HepG2 (cell line): Measurements from ENCODE around the gene SLC43A1. TPM values are rescaled to one million over a fixed set of nuclear protein-coding genes. Genes with fewer than 3 reads are reported as not detected.
A peak's percentile ranks its signal among the peaks of the same experiment; 100 is the strongest.

Experiments
- ATAC-seq: fragments of 200-7000 bp; cut with Tn5 transposase; 3 replicates; pipeline ENCODE4 v1.9.1; 2020; ENCODE audit warnings: mild to moderate bottlenecking, moderate library complexity
- BruUV-seq: library from RNA; stranded (reverse); fragments of 400-500 nt; replicated peaks from 2 replicates; lab custom pipeline; 2021; lab: Mats Ljungman, UMichigan
- CTCF ChIA-PET: fragments of 300-600 bp; formaldehyde crosslinking; extraction: SDS; loops from one replicate; lab custom pipeline; 2021; ENCODE audit warnings: low total read pairs, inconsistent platforms, low intra/inter-chr PET ratio; lab: Yijun Ruan, JAX
- POLR2A ChIA-PET: fragments of 350-600 bp; sonication (Branson Sonifier 250); formaldehyde crosslinking; loops from one replicate; lab custom pipeline; 2020; ENCODE audit warnings: antibody characterized with exemption, inconsistent platforms; lab: Yijun Ruan, JAX
- DNase-seq: peaks from one replicate; pipeline ENCODE4 v3.0.0-alpha.2; 2015; ENCODE audit warnings: low spot score
- FAIRE-seq: peaks from 3 replicates; lab custom pipeline; 2011; peaks lifted over from hg19 to GRCh38; lab: Jason Lieb, UNC
- H2AFZ ChIP-seq: one replicate; pipeline ENCODE4 v1.6.1; 2011; ENCODE audit warnings: low read length, inconsistent platforms
- H3K27ac ChIP-seq: fragments of 300-600 bp; 3 replicates; pipeline ENCODE4 v1.8.0; 2011; ENCODE audit warnings: mixed run types, mild to moderate bottlenecking, mixed read lengths, low read length, inconsistent platforms; ENCODE audit not compliant: insufficient read depth; ENCODE audit errors: extremely low read length
- H3K27me3 ChIP-seq, 2 experiments: fragments of 200-600 bp in 1 of 2; 2 replicates in 1 of 2; 3 replicates in 1 of 2; pipeline versions ENCODE4 v1.6.0 to v1.8.0; 2011; ENCODE audit warnings: low read length in 2 of 2, mild to moderate bottlenecking in 2 of 2, moderate library complexity in 2 of 2, inconsistent platforms in 1 of 2; ENCODE audit not compliant: insufficient read depth in 2 of 2, control insufficient read depth in 1 of 2
- H3K36me3 ChIP-seq, 2 experiments: fragments of 200-600 bp in 1 of 2; replicated peaks in 1 of 2; 2 replicates in 1 of 2; 3 replicates in 1 of 2; pipeline versions ENCODE4 v1.5.1 to v1.8.0; 2011; ENCODE audit warnings: low read length in 2 of 2, inconsistent platforms in 1 of 2; ENCODE audit not compliant: insufficient read depth in 2 of 2, control insufficient read depth in 1 of 2
- H3K4me1 ChIP-seq: 2 replicates; pipeline ENCODE4 v1.5.1; 2012; ENCODE audit warnings: low read length, inconsistent platforms; ENCODE audit not compliant: insufficient read depth
- H3K4me2 ChIP-seq: 2 replicates; pipeline ENCODE4 v1.6.0; 2011; ENCODE audit warnings: low read depth, low read length, inconsistent platforms
- H3K4me3 ChIP-seq, 3 experiments: fragments of 200-600 bp in 1 of 3; sonication (generic), shearing (Covaris generic) in 1 of 3; replicated peaks in 1 of 3; 2 replicates each; pipeline ENCODE4 v1.5.1; 2011 to 2016; ENCODE audit warnings: low read length in 3 of 3, inconsistent platforms in 2 of 3, low read depth in 2 of 3, mild to moderate bottlenecking in 2 of 3, control low read depth in 1 of 3, mixed read lengths in 1 of 3; ENCODE audit not compliant: insufficient read depth in 1 of 3
- H3K79me2 ChIP-seq: one replicate; pipeline ENCODE4 v1.6.1; 2011; ENCODE audit warnings: low read length, inconsistent platforms; ENCODE audit not compliant: insufficient read depth
- H3K9ac ChIP-seq: 2 replicates; pipeline ENCODE4 v1.6.0; 2011; ENCODE audit warnings: mild to moderate bottlenecking, low read depth, low read length, inconsistent platforms; ENCODE audit not compliant: insufficient read depth
- H3K9me3 ChIP-seq: 2 replicates; pipeline ENCODE4 v1.5.1; 2012; ENCODE audit warnings: mild to moderate bottlenecking, low read length
- H4K20me1 ChIP-seq: 2 replicates; pipeline ENCODE4 v1.6.0; 2011; ENCODE audit warnings: inconsistent platforms, mild to moderate bottlenecking, low read length, moderate library complexity; ENCODE audit not compliant: insufficient read depth
- AGO1 ChIP-seq: fragments of 200-400 bp; formaldehyde crosslinking; IDR thresholded peaks from 2 replicates; pipeline ENCODE4 v1.6.1; 2017; ENCODE audit warnings: mild to moderate bottlenecking, low read depth, low read length, moderate library complexity; ENCODE audit not compliant: poor library complexity, severe bottlenecking
- EP300 ChIP-seq, 3 experiments: sonication (generic) in 1 of 3; formaldehyde crosslinking in 1 of 3; IDR thresholded peaks; 2 replicates each; pipeline versions ENCODE4 v1.5.1 to v1.6.1; 2011 to 2020; ENCODE audit warnings: low read depth in 2 of 3, low read length in 2 of 3, borderline replicate concordance in 1 of 3, improper control_type of control experiment in 1 of 3, mild to moderate bottlenecking in 1 of 3, missing genetic modification reagents in 1 of 3, moderate library complexity in 1 of 3
- EZH2 ChIP-seq: conservative IDR thresholded peaks from 2 replicates; pipeline ENCODE4 v1.6.1; 2012; ENCODE audit warnings: mild to moderate bottlenecking, low read depth, low read length, moderate library complexity
- FIP1L1 ChIP-seq: fragments of 200-400 bp; formaldehyde crosslinking; IDR thresholded peaks from 2 replicates; pipeline ENCODE4 v1.6.1; 2018; ENCODE audit warnings: low read depth, mild to moderate bottlenecking, low read length, moderate library complexity, borderline replicate concordance; ENCODE audit not compliant: insufficient read depth
- NR1H2 ChIP-seq: sonication (generic); formaldehyde crosslinking; IDR thresholded peaks from 2 replicates; pipeline ENCODE4 v1.8.1; 2022; ENCODE audit warnings: low read depth, missing genetic modification reagents, borderline replicate concordance
- SAFB2 ChIP-seq: sonication (generic); formaldehyde crosslinking; IDR thresholded peaks from 2 replicates; pipeline ENCODE4 v1.5.1; 2020; ENCODE audit warnings: missing genetic modification reagents, low read depth, mild to moderate bottlenecking, borderline replicate concordance
- ZNF20 ChIP-seq: sonication (generic); formaldehyde crosslinking; IDR thresholded peaks from 2 replicates; pipeline ENCODE4 v1.4.0; 2020; ENCODE audit warnings: mild to moderate bottlenecking, moderate library complexity, missing genetic modification reagents
- ZNF543 ChIP-seq: sonication (generic); formaldehyde crosslinking; IDR thresholded peaks from 2 replicates; pipeline ENCODE4 v1.4.0; 2020; ENCODE audit warnings: mild to moderate bottlenecking, missing genetic modification reagents
- WGBS: methylation state at CpG from one replicate; pipeline ENCODE4 v1.1.6; 2017; ENCODE audit warnings: low lambda C conversion rate; 5-methylcytosine and 5-hydroxymethylcytosine counted together
- in situ Hi-C: cut with HindIII; loops from 2 replicates; pipeline ENCODE4 v1.10.0; 2017; ENCODE audit warnings: low pct_unique_long_range_greater_than_20kb; ENCODE audit not compliant: extremely low pct_ligation_motif_present
- intact Hi-C: fragments of 100-400 bp; cut with micrococcal nuclease; formaldehyde crosslinking; loops from one replicate; pipeline ENCODE4 v1.10.0; 2022; ENCODE audit not compliant: unreplicated experiment
- polyA plus RNA-seq, 8 experiments: library from polyadenylated mRNA; depleted of rRNA in 3 of 8; stranded (reverse) in 7 of 8; unstranded in 1 of 8; fragments of >200 nt; fragmentation: Illumina TruSeq in 4 of 8; extraction: Trizol in 4 of 8; gene quantifications; 2 replicates each; pipeline versions ENCODE4 v1.2.1 to v1.2.3, GENCODE V29; 2011 to 2016; ENCODE audit warnings: low read depth in 4 of 8, missing spikeins in 1 of 8, mixed read lengths in 1 of 8; ENCODE audit not compliant: insufficient read depth in 1 of 8
- total RNA-seq, 5 experiments: library from RNA; depleted of rRNA; stranded (reverse); fragments of >200 nt; fragmentation: Illumina TruSeq; extraction: Trizol; gene quantifications; 2 replicates each; pipeline ENCODE4 v1.2.3, GENCODE V29; 2016; ENCODE audit warnings: low read depth in 1 of 5
- TF ChIP-seq, protein P1 (sequence below): sonication (generic); formaldehyde crosslinking; IDR thresholded peaks from 2 replicates; pipeline ENCODE4 v1.5.0; 2020; ENCODE audit warnings: missing genetic modification reagents
- TF ChIP-seq, protein P2 (sequence below): sonication (generic); formaldehyde crosslinking; IDR thresholded peaks from one replicate; pipeline ENCODE4 v1.5.1; 2020; ENCODE audit warnings: mild to moderate bottlenecking, missing genetic modification reagents; ENCODE audit errors: not compliant biosample characterization

SLC43A1 gene
- total and polyA plus RNA-seq, 2 of the 13 experiments (the other 11 are each of a cell fraction or from before 2014, with no cell fraction given): 72.3 to 87.6 TPM

DNA sequence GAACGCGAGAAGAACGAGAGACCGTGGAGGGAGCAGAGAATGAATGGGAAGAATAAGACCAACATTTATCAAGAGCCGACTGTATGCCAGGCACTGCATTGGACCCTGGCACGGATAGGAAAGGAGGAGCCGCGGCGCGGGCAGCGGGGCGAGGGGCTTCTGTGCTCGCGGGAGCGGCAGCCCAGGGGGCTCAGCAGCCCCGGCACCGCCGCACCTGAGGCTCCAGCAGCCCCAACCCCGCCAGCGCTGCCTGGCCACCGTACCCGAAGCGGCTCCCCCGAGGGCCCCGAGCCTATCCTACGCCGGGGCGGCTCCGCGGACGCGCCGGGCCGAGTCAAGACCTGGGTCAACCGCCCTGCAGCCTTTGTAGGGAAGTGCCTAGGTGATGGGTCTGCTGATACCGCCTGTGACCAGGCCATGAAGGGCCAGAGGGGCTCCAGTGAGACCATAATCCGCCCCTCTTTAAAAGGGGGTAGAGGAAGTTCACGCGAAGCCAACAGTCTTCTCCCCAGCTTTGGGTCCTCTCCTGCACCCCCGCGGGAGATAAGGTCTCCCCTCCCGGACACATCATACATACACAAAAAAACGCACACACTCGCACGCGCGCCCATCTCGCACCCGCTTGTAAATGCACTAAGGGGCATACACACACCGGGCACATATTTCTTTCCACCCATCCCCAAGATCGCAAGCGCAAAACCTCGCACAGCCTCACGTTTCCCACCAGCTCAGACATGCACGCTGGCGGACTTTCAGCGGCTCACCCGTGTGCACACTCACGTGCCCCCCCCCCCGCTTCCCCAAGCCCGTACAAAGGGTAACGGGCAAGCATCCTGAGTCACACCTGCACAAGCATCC, 56.1 kb downstream of the SLC43A1 start:
- BruUV-seq: no TSS peak
- H3K36me3 ChIP-seq: no peaks in the 10 kb centered on the region
- H3K27ac ChIP-seq: no peak overlapping the region
- peak overlapping the region; percentile 57 to 75 (median 66) for H3K4me3 ChIP-seq
- no peaks in the 10 kb centered on the region for H4K20me1 ChIP-seq
- under 1% methylated on average over 19 of the region's 62 CpGs for WGBS
- in situ Hi-C loops (loop anchor here (5.0 to 10.0 kb wide), 2 partner anchors 112 to 185 kb away; partner anchors contain the start of gene YPEL4), intact Hi-C loops (no loop called here)
- no peak for DNase-seq
- peak overlapping the region; percentile 50; the same call in 1 of the 2 replicates for H3K9ac ChIP-seq
- H2AFZ ChIP-seq: no peak overlapping the region
- no peak for FAIRE-seq
- peak overlapping the region; percentile 96 for H3K4me2 ChIP-seq
- POLR2A ChIA-PET: interaction anchor here (0.7 to 3.1 kb wide), 14 partner anchors 13 to 304 kb away, joined by 3 to 12 read pairs (median 7); partner anchors contain the start of gene SLC43A1
- peaks cover 56% of the 10 kb centered on the region for H3K4me1 ChIP-seq
- H3K9me3 ChIP-seq: no peaks in the 10 kb centered on the region
- CTCF ChIA-PET: interaction anchor here (0.6 to 3.9 kb wide), 2 partner anchors 67 to 182 kb away, joined by 3 to 26 read pairs; no protein-coding TSS in a partner anchor
- peak; percentile 24 for ATAC-seq
- peaks cover 3 to 14% of the 10 kb centered on the region in 2 experiments; a peak in 4 of 5 replicates for H3K27me3 ChIP-seq
- no peaks in the 10 kb centered on the region for H3K79me2 ChIP-seq
- TF ChIP-seq SAFB2 (CRISPR knock-in tag) (0 out of 2 replicates have a peak, but pooled peaks have one; percentile 57), NR1H2 (CRISPR knock-in tag) (no peak), ZNF20 (CRISPR knock-in tag) (no peak), FIP1L1 (no peak), EZH2 (peak; percentile 85; the same call in 1 of the 2 replicates), ZNF543 (CRISPR knock-in tag) (0 out of 2 replicates have a peak, but pooled peaks have one; percentile 8), EP300 (IDR thresholded peaks at IDR 0.05; ENCODE audit: low read depth in 2 of 2, low read length in 2 of 2) (no peak), EP300 (CRISPR knock-in tag; IDR thresholded peaks at IDR 0.05; ENCODE audit: borderline replicate concordance) (0 out of 2 replicates have a peak, but pooled peaks have one; percentile 16), AGO1 (no peak)
- TF ChIP-seq, protein P1, sequence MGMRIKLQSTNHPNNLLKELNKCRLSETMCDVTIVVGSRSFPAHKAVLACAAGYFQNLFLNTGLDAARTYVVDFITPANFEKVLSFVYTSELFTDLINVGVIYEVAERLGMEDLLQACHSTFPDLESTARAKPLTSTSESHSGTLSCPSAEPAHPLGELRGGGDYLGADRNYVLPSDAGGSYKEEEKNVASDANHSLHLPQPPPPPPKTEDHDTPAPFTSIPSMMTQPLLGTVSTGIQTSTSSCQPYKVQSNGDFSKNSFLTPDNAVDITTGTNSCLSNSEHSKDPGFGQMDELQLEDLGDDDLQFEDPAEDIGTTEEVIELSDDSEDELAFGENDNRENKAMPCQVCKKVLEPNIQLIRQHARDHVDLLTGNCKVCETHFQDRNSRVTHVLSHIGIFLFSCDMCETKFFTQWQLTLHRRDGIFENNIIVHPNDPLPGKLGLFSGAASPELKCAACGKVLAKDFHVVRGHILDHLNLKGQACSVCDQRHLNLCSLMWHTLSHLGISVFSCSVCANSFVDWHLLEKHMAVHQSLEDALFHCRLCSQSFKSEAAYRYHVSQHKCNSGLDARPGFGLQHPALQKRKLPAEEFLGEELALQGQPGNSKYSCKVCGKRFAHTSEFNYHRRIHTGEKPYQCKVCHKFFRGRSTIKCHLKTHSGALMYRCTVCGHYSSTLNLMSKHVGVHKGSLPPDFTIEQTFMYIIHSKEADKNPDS (CRISPR knock-in tag): no peak
- TF ChIP-seq, protein P2, sequence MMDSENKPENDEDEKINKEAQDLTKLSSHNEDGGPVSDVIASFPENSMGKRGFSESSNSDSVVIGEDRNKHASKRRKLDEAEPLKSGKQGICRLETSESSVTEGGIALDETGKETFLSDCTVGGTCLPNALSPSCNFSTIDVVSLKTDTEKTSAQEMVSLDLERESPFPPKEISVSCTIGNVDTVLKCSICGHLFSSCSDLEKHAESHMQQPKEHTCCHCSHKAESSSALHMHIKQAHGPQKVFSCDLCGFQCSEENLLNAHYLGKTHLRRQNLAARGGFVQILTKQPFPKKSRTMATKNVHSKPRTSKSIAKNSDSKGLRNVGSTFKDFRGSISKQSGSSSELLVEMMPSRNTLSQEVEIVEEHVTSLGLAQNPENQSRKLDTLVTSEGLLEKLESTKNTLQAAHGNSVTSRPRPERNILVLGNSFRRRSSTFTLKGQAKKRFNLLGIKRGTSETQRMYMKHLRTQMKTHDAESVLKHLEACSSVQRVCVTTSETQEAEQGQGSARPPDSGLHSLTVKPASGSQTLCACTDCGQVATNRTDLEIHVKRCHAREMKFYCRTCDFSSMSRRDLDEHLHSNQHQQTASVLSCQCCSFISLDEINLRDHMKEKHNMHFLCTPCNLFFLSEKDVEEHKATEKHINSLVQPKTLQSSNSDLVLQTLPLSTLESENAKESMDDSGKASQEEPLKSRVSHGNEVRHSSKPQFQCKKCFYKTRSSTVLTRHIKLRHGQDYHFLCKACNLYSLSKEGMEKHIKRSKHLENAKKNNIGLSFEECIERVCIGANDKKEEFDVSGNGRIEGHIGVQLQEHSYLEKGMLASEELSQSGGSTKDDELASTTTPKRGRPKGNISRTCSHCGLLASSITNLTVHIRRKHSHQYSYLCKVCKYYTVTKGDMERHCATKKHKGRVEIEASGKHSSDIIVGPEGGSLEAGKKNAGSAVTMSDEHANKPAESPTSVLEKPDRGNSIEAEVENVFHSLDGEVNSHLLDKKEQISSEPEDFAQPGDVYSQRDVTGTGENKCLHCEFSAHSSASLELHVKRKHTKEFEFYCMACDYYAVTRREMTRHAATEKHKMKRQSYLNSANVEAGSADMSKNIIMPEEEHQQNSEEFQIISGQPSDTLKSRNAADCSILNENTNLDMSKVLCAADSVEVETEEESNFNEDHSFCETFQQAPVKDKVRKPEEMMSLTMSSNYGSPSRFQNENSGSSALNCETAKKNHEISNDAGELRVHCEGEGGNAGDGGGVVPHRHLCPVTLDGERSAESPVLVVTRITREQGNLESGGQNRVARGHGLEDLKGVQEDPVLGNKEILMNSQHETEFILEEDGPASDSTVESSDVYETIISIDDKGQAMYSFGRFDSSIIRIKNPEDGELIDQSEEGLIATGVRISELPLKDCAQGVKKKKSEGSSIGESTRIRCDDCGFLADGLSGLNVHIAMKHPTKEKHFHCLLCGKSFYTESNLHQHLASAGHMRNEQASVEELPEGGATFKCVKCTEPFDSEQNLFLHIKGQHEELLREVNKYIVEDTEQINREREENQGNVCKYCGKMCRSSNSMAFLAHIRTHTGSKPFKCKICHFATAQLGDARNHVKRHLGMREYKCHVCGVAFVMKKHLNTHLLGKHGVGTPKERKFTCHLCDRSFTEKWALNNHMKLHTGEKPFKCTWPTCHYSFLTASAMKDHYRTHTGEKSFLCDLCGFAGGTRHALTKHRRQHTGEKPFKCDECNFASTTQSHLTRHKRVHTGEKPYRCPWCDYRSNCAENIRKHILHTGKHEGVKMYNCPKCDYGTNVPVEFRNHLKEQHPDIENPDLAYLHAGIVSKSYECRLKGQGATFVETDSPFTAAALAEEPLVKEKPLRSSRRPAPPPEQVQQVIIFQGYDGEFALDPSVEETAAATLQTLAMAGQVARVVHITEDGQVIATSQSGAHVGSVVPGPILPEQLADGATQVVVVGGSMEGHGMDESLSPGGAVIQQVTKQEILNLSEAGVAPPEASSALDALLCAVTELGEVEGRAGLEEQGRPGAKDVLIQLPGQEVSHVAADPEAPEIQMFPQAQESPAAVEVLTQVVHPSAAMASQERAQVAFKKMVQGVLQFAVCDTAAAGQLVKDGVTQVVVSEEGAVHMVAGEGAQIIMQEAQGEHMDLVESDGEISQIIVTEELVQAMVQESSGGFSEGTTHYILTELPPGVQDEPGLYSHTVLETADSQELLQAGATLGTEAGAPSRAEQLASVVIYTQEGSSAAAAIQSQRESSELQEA (CRISPR knock-in tag): no peak
